ENCODE results near the gene FAM120A.

DNA sequence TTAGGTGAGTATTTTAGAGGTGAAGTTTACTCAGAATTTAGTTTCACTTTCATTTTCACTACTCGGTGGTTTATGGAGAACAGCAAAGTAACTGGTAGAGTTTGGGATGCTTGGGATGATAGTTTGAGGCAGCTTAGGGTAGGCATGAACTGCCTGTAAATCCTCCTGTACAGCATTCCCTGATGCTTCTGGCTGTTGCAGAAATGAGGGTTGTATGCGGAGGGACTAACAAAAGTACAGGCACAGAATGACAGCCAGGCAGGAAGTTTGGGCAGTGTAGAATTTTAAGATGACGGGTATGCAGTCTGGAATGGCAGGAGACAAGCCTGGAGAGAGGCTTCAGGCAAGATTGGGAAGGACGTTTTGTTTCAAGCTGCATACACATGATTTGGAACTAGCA lies 49.9 kb downstream of the FAM120A start:
- TF ChIP-seq, protein P1, sequence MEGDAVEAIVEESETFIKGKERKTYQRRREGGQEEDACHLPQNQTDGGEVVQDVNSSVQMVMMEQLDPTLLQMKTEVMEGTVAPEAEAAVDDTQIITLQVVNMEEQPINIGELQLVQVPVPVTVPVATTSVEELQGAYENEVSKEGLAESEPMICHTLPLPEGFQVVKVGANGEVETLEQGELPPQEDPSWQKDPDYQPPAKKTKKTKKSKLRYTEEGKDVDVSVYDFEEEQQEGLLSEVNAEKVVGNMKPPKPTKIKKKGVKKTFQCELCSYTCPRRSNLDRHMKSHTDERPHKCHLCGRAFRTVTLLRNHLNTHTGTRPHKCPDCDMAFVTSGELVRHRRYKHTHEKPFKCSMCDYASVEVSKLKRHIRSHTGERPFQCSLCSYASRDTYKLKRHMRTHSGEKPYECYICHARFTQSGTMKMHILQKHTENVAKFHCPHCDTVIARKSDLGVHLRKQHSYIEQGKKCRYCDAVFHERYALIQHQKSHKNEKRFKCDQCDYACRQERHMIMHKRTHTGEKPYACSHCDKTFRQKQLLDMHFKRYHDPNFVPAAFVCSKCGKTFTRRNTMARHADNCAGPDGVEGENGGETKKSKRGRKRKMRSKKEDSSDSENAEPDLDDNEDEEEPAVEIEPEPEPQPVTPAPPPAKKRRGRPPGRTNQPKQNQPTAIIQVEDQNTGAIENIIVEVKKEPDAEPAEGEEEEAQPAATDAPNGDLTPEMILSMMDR (IDR thresholded peaks at IDR 0.05): no peak
- TF ChIP-seq POLR2A (IDR thresholded peaks at IDR 0.05): no peak

All from body of pancreas (tissue), 4 donors.